ENCODE results near the gene STXBP5. TPM values are rescaled to one million over a fixed set of nuclear protein-coding genes. Genes with fewer than 3 reads are reported as not detected.

STXBP5 gene
- total RNA-seq, 4 donors from 2014 or later = 15.6 to 41.3 (median 20.4) TPM

- Histone ChIP-seq H3K4me3 (no peak overlapping the region), H3K27me3 (no peaks in the 10 kb centered on the region), H3K4me1 (no peaks in the 10 kb centered on the region), H3K36me3 (peaks cover 0 to 11% of the 10 kb centered on the region in 2 donors), H3K9me3 (no peaks in the 10 kb centered on the region), H3K27ac (no peak overlapping the region)
- ATAC-seq (no peak), DNase-seq (no peak)
- in situ Hi-C loops (cut with MboI; ENCODE audit: low sequenced_read_pairs in 4 of 4) (no loop called here), intact Hi-C loops (cut with DNase I; ENCODE audit: low total_unique reads) (no loop called here)
- TF ChIP-seq POLR2A (IDR thresholded peaks at IDR 0.05) = no peak
- TF ChIP-seq, protein P1, sequence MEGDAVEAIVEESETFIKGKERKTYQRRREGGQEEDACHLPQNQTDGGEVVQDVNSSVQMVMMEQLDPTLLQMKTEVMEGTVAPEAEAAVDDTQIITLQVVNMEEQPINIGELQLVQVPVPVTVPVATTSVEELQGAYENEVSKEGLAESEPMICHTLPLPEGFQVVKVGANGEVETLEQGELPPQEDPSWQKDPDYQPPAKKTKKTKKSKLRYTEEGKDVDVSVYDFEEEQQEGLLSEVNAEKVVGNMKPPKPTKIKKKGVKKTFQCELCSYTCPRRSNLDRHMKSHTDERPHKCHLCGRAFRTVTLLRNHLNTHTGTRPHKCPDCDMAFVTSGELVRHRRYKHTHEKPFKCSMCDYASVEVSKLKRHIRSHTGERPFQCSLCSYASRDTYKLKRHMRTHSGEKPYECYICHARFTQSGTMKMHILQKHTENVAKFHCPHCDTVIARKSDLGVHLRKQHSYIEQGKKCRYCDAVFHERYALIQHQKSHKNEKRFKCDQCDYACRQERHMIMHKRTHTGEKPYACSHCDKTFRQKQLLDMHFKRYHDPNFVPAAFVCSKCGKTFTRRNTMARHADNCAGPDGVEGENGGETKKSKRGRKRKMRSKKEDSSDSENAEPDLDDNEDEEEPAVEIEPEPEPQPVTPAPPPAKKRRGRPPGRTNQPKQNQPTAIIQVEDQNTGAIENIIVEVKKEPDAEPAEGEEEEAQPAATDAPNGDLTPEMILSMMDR (IDR thresholded peaks at IDR 0.05 in 4 of 5, conservative IDR thresholded peaks at IDR 0.05 in 1 of 5) = no peak
These were observed 118.3 kb downstream of the STXBP5 start for GRCh38 chr6:147322299-147323162.

GRCh38 chr6:147325557-147325956 lies 121.3 kb downstream of the STXBP5 start:
- H3K9me3 ChIP-seq = no peaks in the 10 kb centered on the region
- no peak overlapping the region for H3K27ac ChIP-seq
- no peak for ATAC-seq
- in situ Hi-C loops (cut with MboI; ENCODE audit: low sequenced_read_pairs in 4 of 4) (no loop called here), intact Hi-C loops (cut with DNase I; ENCODE audit: low total_unique reads) (no loop called here)
- DNase-seq = no peak
- H3K27me3 ChIP-seq = no peaks in the 10 kb centered on the region
- peaks cover 0 to 19% of the 10 kb centered on the region in 2 donors for H3K36me3 ChIP-seq
- TF ChIP-seq, protein P1 (IDR thresholded peaks at IDR 0.05 in 4 of 5, conservative IDR thresholded peaks at IDR 0.05 in 1 of 5) = no peak
- TF ChIP-seq POLR2A (IDR thresholded peaks at IDR 0.05) = no peak
- no peak overlapping the region for H3K4me3 ChIP-seq
- no peaks in the 10 kb centered on the region for H3K4me1 ChIP-seq

DNA sequence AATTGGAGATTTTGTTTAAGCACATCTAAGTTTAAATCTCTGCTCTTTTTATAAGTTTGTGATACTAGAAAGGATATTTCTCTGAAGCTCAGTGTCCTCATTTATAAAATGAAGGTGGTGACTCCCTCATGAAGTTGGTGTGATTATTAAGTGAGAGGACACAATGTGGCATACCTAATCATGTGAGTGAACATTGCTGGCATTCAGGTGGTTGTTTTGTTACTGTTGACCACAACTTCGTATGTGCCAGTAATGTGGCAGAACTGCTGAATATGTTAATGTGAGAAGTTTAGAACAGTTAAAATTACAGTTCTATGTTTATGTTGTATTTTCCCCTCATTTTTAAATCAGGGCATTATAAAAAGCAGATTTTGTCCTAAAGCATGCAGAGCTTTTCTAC lies 127.2 kb downstream of the STXBP5 start:
- intact Hi-C loops (cut with DNase I; ENCODE audit: low total_unique reads) = no loop called here
- Histone ChIP-seq H3K9me3 (no peaks in the 10 kb centered on the region), H3K4me3 (no peak overlapping the region), H3K27me3 (no peaks in the 10 kb centered on the region), H3K36me3 (peaks cover 0 to 20% of the 10 kb centered on the region in 2 donors), H3K4me1 (no peaks in the 10 kb centered on the region), H3K27ac (no peak overlapping the region)
- in situ Hi-C loops (cut with MboI; ENCODE audit: low sequenced_read_pairs in 4 of 4) = no loop called here
- no peak for ATAC-seq
- TF ChIP-seq, protein P1 (IDR thresholded peaks at IDR 0.05 in 4 of 5, conservative IDR thresholded peaks at IDR 0.05 in 1 of 5) = no peak
- DNase-seq = no peak

- no peaks in the 10 kb centered on the region for H3K36me3 ChIP-seq
These were observed 133.7 kb downstream of the STXBP5 start for GRCh38 chr6:147337921-147338320.

More at GRCh38 chr6:147337921-147338320, 133.7 kb downstream of the STXBP5 start:
- H3K27ac ChIP-seq = no peak overlapping the region
- TF ChIP-seq, protein P1 (IDR thresholded peaks at IDR 0.05 in 4 of 5, conservative IDR thresholded peaks at IDR 0.05 in 1 of 5) = no peak
- no peak for TF ChIP-seq POLR2A (IDR thresholded peaks at IDR 0.05)
- no peaks in the 10 kb centered on the region for H3K9me3 ChIP-seq
- in situ Hi-C loops (cut with MboI; ENCODE audit: low sequenced_read_pairs in 4 of 4) (no loop called here), intact Hi-C loops (cut with DNase I; ENCODE audit: low total_unique reads) (no loop called here)
- no peaks in the 10 kb centered on the region for H3K4me1 ChIP-seq
- H3K27me3 ChIP-seq = no peaks in the 10 kb centered on the region
- ATAC-seq (no peak), DNase-seq (no peak)
- H3K4me3 ChIP-seq = no peak overlapping the region
